Tongue (tissue), 3 donors: ENCODE results near the gene GTF2A1. TPM values are rescaled to one million over a fixed set of nuclear protein-coding genes. Genes with fewer than 3 reads are reported as not detected.
A peak's percentile ranks its signal among the peaks of the same experiment; 100 is the strongest.

ENCODE experiments used
- DNase-seq: peaks from one replicate; pipeline ENCODE4 v3.0.0-alpha.2; 2015
- small RNA-seq: library from RNA; depleted of rRNA; stranded (forward); fragments of <200 nt; gene quantifications from one replicate; pipeline ENCODE3, GENCODE V24; 2014; ENCODE audit warnings: low replicate concordance
- total RNA-seq: library from RNA; depleted of rRNA; stranded (reverse); fragments of >200 nt; gene quantifications from one replicate; pipeline ENCODE4 v1.2.3, GENCODE V29; 2014

The GTF2A1 gene
- total RNA-seq, 1 donor from 2014 or later, result 31.9 TPM

GRCh38 chr14:81132468-81132867 is 88.3 kb downstream of the GTF2A1 start:
- peak; percentile 12 for DNase-seq

- DNase-seq, result no peak
Observed at GRCh38 chr14:81129242-81129641, 91.5 kb downstream of the GTF2A1 start.

- no peak for DNase-seq
Observed at GRCh38 chr14:81127785-81128184, 93.0 kb downstream of the GTF2A1 start.

- DNase-seq, result no peak
Observed at GRCh38 chr14:81125536-81125935, 95.2 kb downstream of the GTF2A1 start.

Small RNAs within 50 kb of the gene (small RNA-seq; reads per million reads assigned to genes)
- gene DYNLL1P1, result not detected
- 1.6 reads per million, percentile 89 among the genes with 10 or more reads in this experiment for gene SNORA79

Other genes with a start within 250 kb of the GTF2A1 start
- gene STON2, start 179.4 kb upstream of the GTF2A1 start, total RNA-seq, result 91.2 TPM